ENCODE data around the gene TRIM21.

GRCh38 chr11:4368286-4368685, 25.2 kb downstream of the TRIM21 start, which contains the start of gene OR52B4:
- TF ChIP-seq CTCF (IDR thresholded peaks at IDR 0.05) (no peak), POLR2AphosphoS5 (IDR thresholded peaks at IDR 0.05; ENCODE audit: low read depth, low read length) (no peak)
